Activated CD4-positive, alpha-beta T cell treated with anti-CD3 and anti-CD28 coated beads, Interleukin-2, amount 10 ng/mL, durations not matched to agents 7 days and 5 days (primary cell): Measurements from ENCODE around the gene ARL6IP1. TPM values are rescaled to one million over a fixed set of nuclear protein-coding genes. Genes with fewer than 3 reads are reported as not detected.

Source experiments
- total RNA-seq, 2 experiments: library from RNA; stranded (reverse); gene quantifications; one replicate each; pipeline ENCODE4 v1.2.3, GENCODE V29; 2021

ARL6IP1 gene
- total RNA-seq, 2 experiments from 2014 or later = 276 to 321 TPM

Other genes starting within 250 kb of the ARL6IP1 start
- gene NOMO2, start 239.5 kb downstream of the ARL6IP1 start, total RNA-seq = 100 to 1,000 TPM in 1 of 2 experiments, 10 to 100 TPM in 1; 77.2 to 122 TPM
- 1,000 to 10,000 TPM; 1,939 to 2,119 TPM for gene RPS15A, start 11.2 kb downstream of the ARL6IP1 start, total RNA-seq
- gene SMG1, start 124.9 kb upstream of the ARL6IP1 start, total RNA-seq = 100 to 1,000 TPM; 128 to 137 TPM
- not detected for gene TMC7, start 182.4 kb upstream of the ARL6IP1 start, total RNA-seq